Hepatocyte (in vitro differentiated cells): Measurements from ENCODE around the gene NME3. TPM values are rescaled to one million over a fixed set of nuclear protein-coding genes. Genes with fewer than 3 reads are reported as not detected.

ENCODE experiments used
- DNase-seq: peaks from one replicate; pipeline ENCODE4 v3.0.0-alpha.2; 2016; ENCODE audit warnings: low spot score
- H2AFZ ChIP-seq: fragments of 200-600 bp; sonication (generic); 2 replicates; pipeline ENCODE4 v1.6.0; 2016; ENCODE audit warnings: antibody characterized with exemption, mild to moderate bottlenecking
- H3K27ac ChIP-seq: fragments of 200-600 bp; sonication (generic); 2 replicates; pipeline ENCODE4 v1.5.1; 2016; ENCODE audit warnings: mild to moderate bottlenecking
- H3K27me3 ChIP-seq: fragments of 200-600 bp; sonication (generic); 2 replicates; pipeline ENCODE4 v1.6.1; 2016
- H3K36me3 ChIP-seq: fragments of 200-600 bp; sonication (generic); replicated peaks from 2 replicates; pipeline ENCODE4 v1.5.1; 2016; ENCODE audit warnings: low read depth; ENCODE audit not compliant: insufficient read depth
- H3K4me1 ChIP-seq: fragments of 200-600 bp; sonication (generic); 2 replicates; pipeline ENCODE4 v1.5.1; 2016; ENCODE audit warnings: mild to moderate bottlenecking, moderate library complexity; ENCODE audit not compliant: insufficient read depth
- H3K4me2 ChIP-seq: fragments of 200-600 bp; sonication (generic); 2 replicates; pipeline ENCODE4 v1.6.0; 2016
- H3K4me3 ChIP-seq: fragments of 200-600 bp; sonication (generic); 2 replicates; pipeline ENCODE4 v1.5.1; 2016; ENCODE audit warnings: mild to moderate bottlenecking
- H3K79me2 ChIP-seq: fragments of 200-600 bp; sonication (generic); 2 replicates; pipeline ENCODE4 v1.6.0; 2017; ENCODE audit warnings: mild to moderate bottlenecking
- H3K9me2 ChIP-seq: fragments of 200-600 bp; sonication (generic); replicated peaks from 2 replicates; pipeline ENCODE4 v1.6.0; 2017; ENCODE audit warnings: mild to moderate bottlenecking; ENCODE audit not compliant: insufficient read depth
- H3K9me3 ChIP-seq: fragments of 200-600 bp; sonication (generic); 2 replicates; pipeline ENCODE4 v1.5.1; 2016; ENCODE audit warnings: low read depth, mild to moderate bottlenecking
- H4K20me1 ChIP-seq: fragments of 200-600 bp; sonication (generic); 2 replicates; pipeline ENCODE4 v1.6.0; 2016; ENCODE audit warnings: mild to moderate bottlenecking; ENCODE audit not compliant: insufficient read depth, poor library complexity, severe bottlenecking
- CTCF ChIP-seq: fragments of 200-600 bp; sonication (generic); IDR thresholded peaks from 2 replicates; pipeline ENCODE4 v1.5.1; 2016; ENCODE audit warnings: antibody characterized with exemption, mild to moderate bottlenecking; ENCODE audit not compliant: poor library complexity
- EZH2 ChIP-seq: fragments of 200-600 bp; sonication (generic); IDR thresholded peaks from 2 replicates; pipeline ENCODE4 v1.6.1; 2016; ENCODE audit warnings: antibody characterized with exemption, mild to moderate bottlenecking, borderline replicate concordance
- EZH2phosphoT487 ChIP-seq: fragments of 200-600 bp; sonication (generic); IDR thresholded peaks from one replicate; pipeline ENCODE4 v1.6.1; 2018; ENCODE audit warnings: antibody characterized with exemption, mild to moderate bottlenecking, low read depth, moderate library complexity; ENCODE audit not compliant: unreplicated experiment, severe bottlenecking
- WGBS: methylation state at CpG from one replicate; pipeline ENCODE4 v1.1.6; 2016; ENCODE audit warnings: low lambda C conversion rate; ENCODE audit errors: missing lambda C conversion rate; 5-methylcytosine and 5-hydroxymethylcytosine counted together
- polyA plus RNA-seq: library from polyadenylated mRNA; unstranded; fragments of >200 nt; fragmentation: Nextera tagmentation; extraction: Ambion mirVana; gene quantifications from 2 replicates; pipeline ENCODE4 v1.2.1, GENCODE V29; 2016
- total RNA-seq: library from RNA; depleted of rRNA; stranded (reverse); fragments of >200 nt; gene quantifications from 2 replicates; pipeline ENCODE4 v1.2.3, GENCODE V29; 2014

Gene NME3
- total and polyA plus RNA-seq, 2 experiments from 2014 or later, result 34.8 to 86.6 TPM

GRCh38 chr16:1812732-1813163 lies 41.4 kb upstream of the NME3 start:
- Histone ChIP-seq H3K79me2 (no peaks in the 10 kb centered on the region), H3K9me3 (no peaks in the 10 kb centered on the region)

GRCh38 chr16:1810536-1810935 lies 39.2 kb upstream of the NME3 start:
- DNase-seq, result no peak
- Histone ChIP-seq H3K4me3 (no peak overlapping the region), H3K9me2 (no peaks in the 10 kb centered on the region), H3K4me2 (no peak overlapping the region), H4K20me1 (peaks cover 3% of the 10 kb centered on the region), H3K79me2 (no peaks in the 10 kb centered on the region), H3K36me3 (no peaks in the 10 kb centered on the region), H3K9me3 (no peaks in the 10 kb centered on the region), H3K4me1 (no peaks in the 10 kb centered on the region), H3K27me3 (no peaks in the 10 kb centered on the region), H3K27ac (no peak overlapping the region), H2AFZ (no peak overlapping the region)
- TF ChIP-seq EZH2, result no peak
- TF ChIP-seq CTCF, result no peak
- no peak for TF ChIP-seq EZH2phosphoT487
- 96% methylated on average over 14 of the region's 16 CpGs for WGBS

More at GRCh38 chr16:1812732-1813163, 41.4 kb upstream of the NME3 start:
- Histone ChIP-seq H3K4me1 (no peaks in the 10 kb centered on the region), H3K27me3 (no peaks in the 10 kb centered on the region), H3K36me3 (no peaks in the 10 kb centered on the region), H4K20me1 (peaks cover 3% of the 10 kb centered on the region), H3K9me2 (no peaks in the 10 kb centered on the region), H3K27ac (no peak overlapping the region), H3K4me3 (no peak overlapping the region), H2AFZ (no peak overlapping the region), H3K4me2 (no peak overlapping the region)
- peak; percentile 57 for TF ChIP-seq CTCF
- TF ChIP-seq EZH2phosphoT487, result no peak
- TF ChIP-seq EZH2, result no peak
- 36% methylated on average over 17 of the region's 17 CpGs for WGBS
- DNase-seq, result peak; percentile 87

DNA sequence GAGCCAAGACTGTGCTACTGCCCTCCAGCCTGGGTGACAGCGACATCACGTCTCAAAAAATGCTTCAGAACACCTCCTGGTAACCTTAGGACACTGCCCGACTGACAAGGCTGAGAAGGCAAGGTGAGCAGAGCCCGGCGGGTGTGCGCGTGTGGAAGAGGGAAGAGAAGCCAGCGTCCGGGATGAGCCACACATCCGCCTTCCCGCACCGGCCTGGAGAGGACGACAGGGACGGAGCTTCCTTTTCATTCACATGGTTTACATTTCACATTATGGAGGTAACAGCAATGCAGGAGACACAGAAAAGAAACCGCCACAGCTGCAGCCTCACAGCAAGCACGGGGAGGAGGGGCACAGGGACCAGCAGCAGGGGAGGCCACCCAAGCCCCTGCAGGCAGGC lies 38.8 kb upstream of the NME3 start:
- Histone ChIP-seq H2AFZ (no peak overlapping the region), H3K27ac (no peak overlapping the region), H3K9me3 (no peaks in the 10 kb centered on the region), H4K20me1 (peaks cover 3% of the 10 kb centered on the region), H3K9me2 (no peaks in the 10 kb centered on the region), H3K27me3 (no peaks in the 10 kb centered on the region), H3K4me3 (no peak overlapping the region), H3K79me2 (no peaks in the 10 kb centered on the region), H3K4me1 (no peaks in the 10 kb centered on the region), H3K4me2 (no peak overlapping the region), H3K36me3 (no peaks in the 10 kb centered on the region)
- WGBS, result 99% methylated on average over 16 of the region's 16 CpGs
- DNase-seq, result no peak
- TF ChIP-seq CTCF, result no peak
- no peak for TF ChIP-seq EZH2
- no peak for TF ChIP-seq EZH2phosphoT487
